ENCODE data around the gene PBRM1. TPM values are rescaled to one million over a fixed set of nuclear protein-coding genes. Genes with fewer than 3 reads are reported as not detected.

PBRM1 gene
- total and polyA plus RNA-seq, 2 of the 13 experiments (the other 11 are each of a cell fraction or from before 2014, with no cell fraction given) = 10.9 to 33.2 TPM

DNA sequence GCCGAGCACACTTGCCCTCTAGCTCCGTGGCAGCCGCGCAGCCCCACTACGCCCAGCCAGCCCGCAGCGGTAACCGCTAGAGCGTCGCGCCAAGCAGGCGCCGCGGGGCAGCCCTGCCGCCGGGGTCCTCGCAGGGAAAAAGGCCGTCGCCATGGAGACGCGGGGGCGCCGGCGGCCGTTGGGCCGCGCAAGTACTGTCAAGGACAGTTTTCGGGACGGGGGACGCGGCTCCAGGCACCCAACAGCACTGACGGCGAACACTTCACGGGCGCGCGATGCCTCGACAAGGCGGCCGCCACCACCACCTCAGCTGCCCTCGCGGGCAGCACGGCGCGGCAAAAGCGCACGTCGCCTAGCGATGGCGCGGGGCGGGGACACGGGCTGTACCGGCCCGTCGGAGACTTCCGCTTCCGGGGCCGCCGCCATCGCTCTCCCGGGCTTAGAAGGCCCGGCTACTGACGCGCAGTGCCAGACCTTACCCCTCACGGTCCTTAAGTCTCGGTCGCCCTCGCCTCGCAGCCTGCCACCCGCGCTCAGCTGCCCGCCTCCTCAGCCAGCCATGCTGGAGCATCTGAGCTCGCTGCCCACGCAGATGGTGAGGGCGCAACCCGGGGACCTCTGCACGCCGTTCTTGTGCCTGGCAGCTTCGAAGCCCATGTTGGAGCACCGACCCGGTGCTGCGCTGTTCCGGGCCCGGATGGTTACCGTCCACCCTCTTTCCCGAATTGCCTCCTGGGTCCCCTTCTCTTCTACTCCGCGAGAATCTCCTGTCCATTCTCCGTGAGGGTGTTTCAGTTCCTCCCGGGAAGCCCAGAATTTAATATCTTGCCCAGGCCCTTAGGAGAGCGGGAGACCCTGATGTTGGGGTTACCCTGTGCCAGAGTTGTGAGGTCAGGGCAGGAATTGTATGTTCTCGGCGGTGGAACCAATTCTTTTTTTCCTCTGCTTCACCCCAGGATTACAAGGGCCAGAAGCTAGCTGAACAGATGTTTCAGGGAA, 20.3 kb upstream of the PBRM1 start, which contains the start of the genes GLT8D1 and SPCS1 (continued):
- TF ChIP-seq TGIF2 (CRISPR knock-in tag; IDR thresholded peaks at IDR 0.05) (peak; percentile 65; the same call in 1 of the 2 replicates), ZNF460 (CRISPR knock-in tag; IDR thresholded peaks at IDR 0.05; ENCODE audit: borderline replicate concordance) (peak; percentile 34; the same call in 1 of the 2 replicates), NR2F2 (IDR thresholded peaks at IDR 0.05; ENCODE audit: borderline replicate concordance, low read depth) (no peak), KMT2A (CRISPR knock-in tag; IDR thresholded peaks at IDR 0.05) (peak; percentile 97), NONO (IDR thresholded peaks at IDR 0.05) (no peak), NONO (CRISPR knock-in tag; conservative IDR thresholded peaks at IDR 0.05) (peak; percentile 48; the same call in 1 of the 2 replicates), TOPORS (CRISPR knock-in tag; IDR thresholded peaks at IDR 0.05) (peak; percentile 55; the same call in 1 of the 2 replicates), ZNF878 (CRISPR knock-in tag; IDR thresholded peaks at IDR 0.05) (no peak; the same call in 1 of the 2 replicates), SAP130 (CRISPR knock-in tag; IDR thresholded peaks at IDR 0.05; ENCODE audit: low read depth) (peak; percentile 98), CBX2 (IDR thresholded peaks at IDR 0.05; ENCODE audit: low read depth, low read length) (no peak), CBX2 (CRISPR knock-in tag; IDR thresholded peaks at IDR 0.05; ENCODE audit: low read depth) (no peak), GMEB1 (CRISPR knock-in tag; IDR thresholded peaks at IDR 0.05; ENCODE audit: borderline replicate concordance) (peak; percentile 89), XRCC5 (optimal IDR thresholded peaks at IDR 0.05; ENCODE audit: low read length) (peak; percentile 14), ZNF577 (CRISPR knock-in tag; IDR thresholded peaks at IDR 0.05; ENCODE audit: borderline replicate concordance, low read depth) (0 out of 2 replicates have a peak, but pooled peaks have one; percentile 8), ZNF605 (CRISPR knock-in tag; IDR thresholded peaks at IDR 0.05) (peak; percentile 85), ZNF616 (CRISPR knock-in tag; IDR thresholded peaks at IDR 0.05; ENCODE audit: low read depth) (0 out of 2 replicates have a peak, but pooled peaks have one; percentile 22), TRAFD1 (CRISPR knock-in tag; IDR thresholded peaks at IDR 0.05; ENCODE audit: borderline replicate concordance) (0 out of 2 replicates have a peak, but pooled peaks have one; percentile 77), RFX1 (IDR thresholded peaks at IDR 0.05) (peak; percentile 99), ZNF761 (CRISPR knock-in tag; conservative IDR thresholded peaks at IDR 0.05) (peak; percentile 86; the same call in 1 of the 2 replicates), TFDP2 (CRISPR knock-in tag; IDR thresholded peaks at IDR 0.05) (peak; percentile 76)
- TF ChIP-seq, protein P1, sequence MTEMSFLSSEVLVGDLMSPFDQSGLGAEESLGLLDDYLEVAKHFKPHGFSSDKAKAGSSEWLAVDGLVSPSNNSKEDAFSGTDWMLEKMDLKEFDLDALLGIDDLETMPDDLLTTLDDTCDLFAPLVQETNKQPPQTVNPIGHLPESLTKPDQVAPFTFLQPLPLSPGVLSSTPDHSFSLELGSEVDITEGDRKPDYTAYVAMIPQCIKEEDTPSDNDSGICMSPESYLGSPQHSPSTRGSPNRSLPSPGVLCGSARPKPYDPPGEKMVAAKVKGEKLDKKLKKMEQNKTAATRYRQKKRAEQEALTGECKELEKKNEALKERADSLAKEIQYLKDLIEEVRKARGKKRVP (CRISPR knock-in tag; IDR thresholded peaks at IDR 0.05) = no peak
- TF ChIP-seq, protein P2, sequence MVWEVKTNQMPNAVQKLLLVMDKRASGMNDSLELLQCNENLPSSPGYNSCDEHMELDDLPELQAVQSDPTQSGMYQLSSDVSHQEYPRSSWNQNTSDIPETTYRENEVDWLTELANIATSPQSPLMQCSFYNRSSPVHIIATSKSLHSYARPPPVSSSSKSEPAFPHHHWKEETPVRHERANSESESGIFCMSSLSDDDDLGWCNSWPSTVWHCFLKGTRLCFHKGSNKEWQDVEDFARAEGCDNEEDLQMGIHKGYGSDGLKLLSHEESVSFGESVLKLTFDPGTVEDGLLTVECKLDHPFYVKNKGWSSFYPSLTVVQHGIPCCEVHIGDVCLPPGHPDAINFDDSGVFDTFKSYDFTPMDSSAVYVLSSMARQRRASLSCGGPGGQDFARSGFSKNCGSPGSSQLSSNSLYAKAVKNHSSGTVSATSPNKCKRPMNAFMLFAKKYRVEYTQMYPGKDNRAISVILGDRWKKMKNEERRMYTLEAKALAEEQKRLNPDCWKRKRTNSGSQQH (CRISPR knock-in tag; IDR thresholded peaks at IDR 0.05; ENCODE audit: low read depth) = peak; percentile 26; the same call in 1 of the 2 replicates
